Activated naive CD4-positive, alpha-beta T cell treated with anti-CD3 and anti-CD28 coated beads for 36 hours (primary cell): Measurements from ENCODE around the gene PSMB7. TPM values are rescaled to one million over a fixed set of nuclear protein-coding genes. Genes with fewer than 3 reads are reported as not detected.

Experiments
- CTCF ChIA-PET: fragments of 350-600 bp; sonication (Branson Sonifier 250); formaldehyde crosslinking; loops from one replicate; lab custom pipeline; 2021; ENCODE audit warnings: antibody characterized with exemption; lab: Charles Lee
- DNase-seq: peaks from one replicate; pipeline ENCODE4 v3.0.0-alpha.2; 2020
- H3K27ac Mint-ChIP-seq: one replicate; pipeline ENCODE4 v1.8.0; 2021; ENCODE audit warnings: mild to moderate bottlenecking, mixed read lengths
- H3K27me3 Mint-ChIP-seq: one replicate; pipeline ENCODE4 v1.8.0; 2021; ENCODE audit warnings: low read depth, mixed read lengths
- H3K36me3 Mint-ChIP-seq: one replicate; pipeline ENCODE4 v1.8.0; 2021; ENCODE audit warnings: low read depth, mixed read lengths
- H3K4me1 Mint-ChIP-seq: one replicate; pipeline ENCODE4 v1.8.0; 2021; ENCODE audit warnings: low read depth, mixed read lengths
- H3K4me3 Mint-ChIP-seq: one replicate; pipeline ENCODE4 v1.8.0; 2021; ENCODE audit warnings: mild to moderate bottlenecking, moderate library complexity, mixed read lengths
- H3K9me3 Mint-ChIP-seq: one replicate; pipeline ENCODE4 v1.8.0; 2021; ENCODE audit warnings: mixed read lengths
- intact Hi-C: fragments of 100-400 bp; cut with micrococcal nuclease; formaldehyde crosslinking; loops from one replicate; pipeline ENCODE4 v1.15.1; 2023
- total RNA-seq, 2 experiments: library from RNA; stranded (reverse); gene quantifications; one replicate each; pipeline ENCODE4 v1.2.3, GENCODE V29; 2021

Gene PSMB7
- total RNA-seq, 2 experiments from 2014 or later = 161 to 167 TPM

DNA sequence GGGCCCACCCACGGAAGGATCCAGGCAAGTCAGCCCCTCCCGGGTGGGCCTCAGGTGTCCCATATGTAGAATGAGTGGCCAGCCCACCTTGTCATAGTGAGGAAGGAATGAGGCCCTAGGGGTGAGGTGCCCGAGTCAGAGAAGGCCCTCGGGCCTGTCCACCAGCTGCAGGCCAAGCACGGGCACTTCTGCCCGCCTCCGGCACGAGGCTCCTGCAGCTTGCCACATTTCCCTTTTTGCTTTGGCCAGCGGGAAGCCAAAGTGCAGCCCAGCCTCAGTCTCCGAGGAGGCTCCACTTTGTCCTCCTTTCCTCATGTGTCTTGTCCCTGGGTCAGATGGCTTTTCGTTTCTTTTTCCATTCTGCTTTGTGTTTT, 72.9 kb downstream of the PSMB7 start:
- intact Hi-C loops = no loop called here
- Mint-ChIP-seq H3K36me3 (no peaks in the 10 kb centered on the region), H3K27me3 (no peaks in the 10 kb centered on the region), H3K27ac (no peak overlapping the region), H3K4me3 (no peak overlapping the region), H3K9me3 (peaks cover 10% of the 10 kb centered on the region), H3K4me1 (no peaks in the 10 kb centered on the region)
- DNase-seq = no peak
- CTCF ChIA-PET = interaction anchor here (0.6 kb wide), 1 partner anchor 208 kb away, joined by 9 read pairs; no protein-coding TSS in a partner anchor

DNA sequence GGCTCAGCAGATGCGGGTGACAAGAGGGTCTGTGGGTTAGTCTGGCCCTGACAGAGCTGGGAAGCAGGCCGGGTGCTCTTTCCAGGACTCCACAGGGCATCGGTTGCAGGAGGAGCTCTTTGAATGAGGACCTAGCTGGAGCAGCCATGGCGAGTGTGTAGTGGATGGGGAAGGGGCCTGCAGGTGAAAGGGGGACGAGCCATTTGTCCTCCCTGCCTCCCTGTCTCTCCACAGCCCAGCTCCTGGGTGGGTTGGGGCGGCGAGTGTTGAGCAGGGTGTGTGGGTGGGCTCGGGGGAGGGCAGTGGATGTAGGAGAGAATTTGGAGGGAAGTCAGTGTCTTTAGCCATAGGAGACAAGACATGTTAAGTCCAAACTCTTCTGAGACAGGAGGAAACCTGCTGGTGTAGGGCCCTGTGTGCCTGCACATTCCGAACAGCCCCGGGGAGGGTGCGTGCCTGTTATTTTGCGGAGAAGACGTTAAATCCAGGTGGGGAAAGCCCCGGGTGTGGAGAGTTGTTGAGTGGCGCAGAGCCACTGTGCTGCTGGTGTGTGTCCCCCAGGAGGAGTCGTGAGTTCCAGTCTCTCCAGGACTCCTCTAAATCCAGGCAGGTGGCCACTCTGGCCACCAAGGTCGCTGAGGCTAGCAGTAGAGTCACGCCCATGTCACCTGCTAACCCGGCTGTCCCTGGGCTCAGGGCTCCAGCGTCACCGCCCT, 73.6 kb downstream of the PSMB7 start:
- no peaks in the 10 kb centered on the region for H3K36me3 Mint-ChIP-seq
- no peak overlapping the region for H3K4me3 Mint-ChIP-seq
- DNase-seq = no peak
- H3K9me3 Mint-ChIP-seq = peaks cover 11% of the 10 kb centered on the region
- H3K4me1 Mint-ChIP-seq = no peaks in the 10 kb centered on the region
- no peaks in the 10 kb centered on the region for H3K27me3 Mint-ChIP-seq
- CTCF ChIA-PET = interaction anchor here (0.6 kb wide), 1 partner anchor 207 kb away, joined by 9 read pairs; no protein-coding TSS in a partner anchor
- intact Hi-C loops = no loop called here
- H3K27ac Mint-ChIP-seq = no peak overlapping the region

DNA sequence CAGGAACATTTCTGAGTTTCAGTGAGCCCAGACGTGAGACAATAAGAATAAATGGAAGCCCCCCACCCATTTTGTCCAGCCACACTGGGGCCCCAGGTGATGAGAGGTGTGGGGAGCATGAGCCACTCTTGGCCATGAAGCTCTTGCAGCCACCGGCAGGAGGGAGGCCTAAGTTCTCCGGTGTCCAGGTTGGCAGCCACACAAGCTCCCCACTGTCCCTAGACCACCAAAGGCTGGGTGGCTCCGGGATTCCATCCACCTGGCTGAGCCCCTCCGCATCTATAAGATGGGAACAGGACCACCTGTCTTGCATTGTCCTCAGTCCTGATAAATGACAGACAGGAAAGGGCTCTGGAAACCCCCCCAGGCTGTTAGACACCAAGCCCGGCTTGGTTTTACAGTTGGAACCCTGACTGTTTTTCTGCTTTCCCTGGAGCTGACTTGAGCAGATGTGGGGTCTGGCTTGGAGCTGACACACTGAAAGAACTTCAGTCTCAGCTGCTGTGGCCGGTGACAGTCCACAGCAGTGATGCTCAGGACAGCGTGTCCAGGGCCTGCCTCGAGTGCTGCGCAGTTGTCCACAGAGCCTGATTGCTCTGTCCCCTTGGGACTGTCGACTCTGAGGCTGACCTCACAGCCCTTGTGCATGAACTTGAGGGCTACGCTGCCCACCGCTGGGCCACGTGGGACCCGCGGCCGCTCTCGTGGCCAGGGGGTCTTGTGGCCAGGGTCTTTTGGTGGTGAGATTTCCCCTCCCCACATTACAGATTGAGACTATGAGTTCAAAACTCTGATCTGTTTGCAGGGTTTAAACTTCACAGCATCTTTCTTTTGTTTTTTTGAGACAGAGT, 74.8 kb downstream of the PSMB7 start:
- H3K9me3 Mint-ChIP-seq = peaks cover 11% of the 10 kb centered on the region
- DNase-seq = no peak
- H3K4me1 Mint-ChIP-seq = no peaks in the 10 kb centered on the region
- CTCF ChIA-PET = no interaction called here
- no peaks in the 10 kb centered on the region for H3K27me3 Mint-ChIP-seq
- no peak overlapping the region for H3K4me3 Mint-ChIP-seq
- no peaks in the 10 kb centered on the region for H3K36me3 Mint-ChIP-seq
- intact Hi-C loops = no loop called here
- no peak overlapping the region for H3K27ac Mint-ChIP-seq

DNA sequence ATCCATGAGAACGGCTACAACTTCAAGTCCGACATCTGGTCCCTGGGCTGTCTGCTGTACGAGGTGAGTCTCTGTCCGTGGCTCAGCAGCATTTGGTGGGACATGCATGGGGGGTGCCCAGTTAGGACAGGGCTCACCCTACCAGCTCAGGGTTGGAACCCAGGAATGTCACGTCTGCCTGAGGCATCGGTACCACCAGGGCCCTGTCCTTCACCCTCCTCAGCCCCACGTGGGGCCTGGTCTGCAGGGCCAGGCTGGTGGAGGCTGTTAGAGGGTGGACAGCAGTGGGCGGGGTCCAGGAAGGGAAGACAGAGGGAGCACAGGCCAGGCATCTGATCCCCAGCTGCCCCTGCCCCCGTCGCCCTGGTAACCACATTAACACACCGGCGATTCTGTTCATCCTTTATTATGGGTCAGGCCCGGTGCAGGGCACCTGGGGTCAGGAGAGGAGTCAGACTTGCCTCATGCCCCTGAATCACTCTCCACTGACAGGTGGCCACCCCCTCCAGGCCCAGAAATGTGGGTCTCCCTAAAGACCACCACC, 75.6 kb downstream of the PSMB7 start:
- intact Hi-C loops = no loop called here
- CTCF ChIA-PET = no interaction called here
- Mint-ChIP-seq H3K4me3 (no peak overlapping the region), H3K4me1 (no peaks in the 10 kb centered on the region), H3K36me3 (no peaks in the 10 kb centered on the region), H3K9me3 (peaks cover 11% of the 10 kb centered on the region), H3K27me3 (no peaks in the 10 kb centered on the region), H3K27ac (no peak overlapping the region)
- no peak for DNase-seq

DNA sequence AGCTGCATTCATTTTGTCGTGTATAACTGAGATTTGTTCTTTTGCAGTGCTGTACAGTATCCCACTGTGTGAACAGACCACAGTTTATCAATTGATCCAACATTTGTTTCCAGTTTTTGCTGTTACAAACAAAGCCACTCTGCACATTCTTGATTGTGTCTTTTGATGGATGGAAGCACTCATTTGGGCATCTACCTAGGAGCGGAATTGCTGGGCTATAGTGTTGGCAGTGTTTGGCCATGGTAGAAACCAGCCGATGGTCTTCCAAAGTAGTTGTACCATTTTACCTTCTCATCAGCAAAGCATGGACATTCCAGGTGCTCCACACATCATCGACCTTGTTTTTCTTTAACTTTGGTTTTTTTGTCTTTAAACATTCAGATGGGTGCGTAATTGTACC, 77.7 kb downstream of the PSMB7 start:
- intact Hi-C loops = no loop called here
- CTCF ChIA-PET = no interaction called here
- DNase-seq = no peak
- H3K4me3 Mint-ChIP-seq = no peak overlapping the region
- peaks cover 11% of the 10 kb centered on the region for H3K9me3 Mint-ChIP-seq
- H3K36me3 Mint-ChIP-seq = no peaks in the 10 kb centered on the region
- no peaks in the 10 kb centered on the region for H3K4me1 Mint-ChIP-seq
- H3K27me3 Mint-ChIP-seq = no peaks in the 10 kb centered on the region
- H3K27ac Mint-ChIP-seq = no peak overlapping the region

DNA sequence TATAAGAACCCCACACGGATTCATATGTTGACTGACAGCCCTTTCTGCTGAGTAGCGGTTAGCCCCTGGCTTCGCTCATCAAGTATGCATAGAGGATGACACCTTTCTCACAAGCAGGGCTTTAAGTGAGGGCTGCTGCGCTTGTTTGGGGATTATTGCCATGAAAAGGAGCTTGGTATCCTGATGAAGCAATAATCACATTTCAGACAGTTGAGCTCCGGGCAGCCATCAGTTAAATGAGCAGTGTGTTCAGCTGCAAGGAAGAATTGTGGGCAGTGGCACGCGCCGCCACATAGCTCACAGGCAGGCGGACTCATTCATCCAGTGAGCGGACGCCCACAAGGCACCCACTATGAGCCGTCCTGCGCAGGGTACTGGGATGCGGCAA, 79.9 kb downstream of the PSMB7 start:
- no peak overlapping the region for H3K27ac Mint-ChIP-seq
- no peak overlapping the region for H3K4me3 Mint-ChIP-seq
- H3K36me3 Mint-ChIP-seq = no peaks in the 10 kb centered on the region
- intact Hi-C loops = no loop called here
- CTCF ChIA-PET = interaction anchor here (0.7 kb wide), 1 partner anchor 221 kb away, joined by 3 read pairs; no protein-coding TSS in a partner anchor
- no peaks in the 10 kb centered on the region for H3K4me1 Mint-ChIP-seq
- H3K27me3 Mint-ChIP-seq = no peaks in the 10 kb centered on the region
- peaks cover 11% of the 10 kb centered on the region for H3K9me3 Mint-ChIP-seq
- DNase-seq = no peak

DNA sequence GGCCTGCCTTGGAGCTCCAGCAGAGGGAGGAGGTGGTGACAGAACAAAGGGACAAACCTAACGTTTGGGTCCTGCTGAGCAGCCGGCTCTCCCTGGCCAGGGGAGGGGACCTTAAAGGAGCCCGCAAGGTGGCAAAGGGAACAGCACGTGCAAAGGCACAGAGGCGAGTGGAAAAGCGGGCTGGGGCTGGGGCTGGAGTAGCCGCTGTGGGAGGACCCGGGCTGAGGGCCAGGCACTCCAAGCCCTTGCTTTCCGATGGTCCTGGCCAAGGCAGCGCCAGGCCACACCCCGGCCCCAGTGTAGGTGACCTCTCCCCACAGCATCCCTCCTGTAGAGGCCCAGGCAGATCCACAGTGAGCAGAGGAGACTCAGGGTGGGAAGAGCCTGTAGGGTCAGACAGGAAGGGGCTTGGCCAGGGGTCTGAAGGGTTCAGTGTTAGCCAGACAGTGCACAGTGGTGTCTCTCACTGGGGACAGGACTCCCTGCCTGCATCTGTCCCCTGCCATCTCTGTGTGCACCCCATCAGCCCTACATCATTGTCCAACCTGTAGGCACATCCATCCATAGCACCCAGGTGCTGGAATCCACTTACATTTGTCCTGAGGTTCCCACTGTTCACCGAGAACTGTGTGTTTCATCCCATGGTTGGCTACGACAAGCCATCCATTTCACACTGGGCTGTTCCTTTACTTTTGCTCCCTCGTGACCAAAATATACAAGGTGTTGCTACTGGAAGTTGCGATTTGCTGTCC, 80.5 kb downstream of the PSMB7 start:
- CTCF ChIA-PET = no interaction called here
- Mint-ChIP-seq H3K9me3 (peaks cover 11% of the 10 kb centered on the region), H3K4me1 (no peaks in the 10 kb centered on the region), H3K27ac (no peak overlapping the region), H3K36me3 (no peaks in the 10 kb centered on the region), H3K27me3 (no peaks in the 10 kb centered on the region), H3K4me3 (no peak overlapping the region)
- intact Hi-C loops = no loop called here
- DNase-seq = no peak

DNA sequence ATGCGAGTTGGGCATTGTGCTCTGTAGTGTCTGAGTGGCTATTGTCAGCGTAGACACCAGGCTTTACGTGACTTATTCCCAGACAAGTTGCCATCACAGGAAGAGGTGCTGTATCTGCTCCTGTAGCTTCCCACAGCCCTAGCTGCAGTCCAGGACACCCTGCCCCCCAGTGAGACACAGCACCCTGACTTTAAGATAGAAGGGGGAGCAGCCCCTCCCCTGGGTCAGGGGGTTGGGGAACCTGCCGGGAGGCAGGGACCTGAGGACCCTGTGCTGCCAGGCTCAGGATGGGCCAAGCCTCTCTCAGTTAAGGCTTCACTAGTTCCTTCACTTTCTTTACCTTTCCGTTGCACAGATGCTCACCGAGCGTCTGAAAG, 82.1 kb downstream of the PSMB7 start:
- H3K4me1 Mint-ChIP-seq = no peaks in the 10 kb centered on the region
- intact Hi-C loops = no loop called here
- H3K27ac Mint-ChIP-seq = no peak overlapping the region
- H3K4me3 Mint-ChIP-seq = no peak overlapping the region
- H3K9me3 Mint-ChIP-seq = peaks cover 6% of the 10 kb centered on the region
- CTCF ChIA-PET = no interaction called here
- H3K36me3 Mint-ChIP-seq = no peaks in the 10 kb centered on the region
- no peak for DNase-seq
- no peaks in the 10 kb centered on the region for H3K27me3 Mint-ChIP-seq

DNA sequence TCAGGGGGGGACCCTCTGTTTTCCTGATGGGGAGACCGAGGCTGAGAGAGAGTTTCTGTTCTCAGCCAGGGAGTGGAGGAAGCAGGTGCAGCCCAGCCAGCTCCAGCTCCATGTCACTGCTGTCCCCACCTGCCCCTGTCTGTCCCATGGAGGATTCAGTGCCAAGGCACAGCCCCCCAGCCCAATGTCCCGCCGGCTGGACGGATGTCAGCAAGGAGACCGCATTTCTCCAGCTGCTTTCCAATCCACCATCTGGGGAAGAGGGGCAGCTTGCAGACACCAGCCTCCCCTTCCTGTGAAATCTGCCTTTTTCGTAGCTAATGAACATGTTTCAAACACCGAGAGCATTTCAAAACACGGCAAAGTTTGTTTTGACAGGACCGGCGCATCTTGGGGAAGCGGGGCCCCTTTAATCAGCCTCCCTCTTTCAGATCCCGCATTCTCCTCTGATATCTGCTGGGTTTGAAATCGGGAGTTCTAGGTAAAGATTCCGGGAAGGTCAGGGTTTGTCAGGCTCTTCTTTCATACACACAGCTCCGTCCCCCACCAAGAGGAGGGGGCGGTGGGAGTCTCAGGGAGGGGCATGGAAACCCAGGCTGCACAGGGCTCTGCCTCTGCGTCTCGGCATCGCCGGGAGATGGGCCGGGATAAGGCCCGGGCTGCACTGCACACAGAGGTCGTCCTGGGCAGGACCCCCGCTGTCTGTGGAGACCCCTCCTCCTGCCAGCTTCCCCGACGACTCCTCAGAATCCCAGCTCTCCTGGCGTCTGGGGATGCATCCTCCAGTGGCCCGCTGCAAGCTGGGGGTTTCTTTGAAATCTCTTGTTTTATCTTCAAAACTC, 82.7 kb downstream of the PSMB7 start:
- Mint-ChIP-seq H3K9me3 (peaks cover 3% of the 10 kb centered on the region), H3K27ac (no peak overlapping the region), H3K4me1 (no peaks in the 10 kb centered on the region), H3K4me3 (no peak overlapping the region), H3K27me3 (no peaks in the 10 kb centered on the region), H3K36me3 (no peaks in the 10 kb centered on the region)
- CTCF ChIA-PET = no interaction called here
- intact Hi-C loops = no loop called here
- no peak for DNase-seq

DNA sequence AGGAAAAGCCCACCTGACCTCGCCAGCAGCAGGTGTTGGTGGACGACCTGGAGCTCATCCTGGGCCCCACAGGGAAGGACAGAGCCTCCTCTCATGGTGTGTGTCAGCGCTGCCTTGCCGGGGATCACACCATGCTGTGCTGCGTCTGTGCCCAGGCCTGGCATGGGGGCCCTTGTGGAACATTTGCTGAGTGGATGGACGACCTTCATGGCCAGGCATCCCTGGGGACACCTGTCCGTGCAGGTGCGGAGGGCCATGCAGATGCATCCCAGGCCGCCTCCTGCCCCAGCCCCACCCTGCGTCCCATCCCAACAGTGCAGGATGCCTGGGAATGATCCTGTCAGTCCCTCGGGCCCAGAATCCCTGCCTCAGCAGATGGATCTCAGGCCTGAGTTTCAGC, 83.7 kb downstream of the PSMB7 start:
- Mint-ChIP-seq H3K27me3 (no peaks in the 10 kb centered on the region), H3K9me3 (no peaks in the 10 kb centered on the region), H3K36me3 (no peaks in the 10 kb centered on the region), H3K4me1 (no peaks in the 10 kb centered on the region), H3K27ac (no peak overlapping the region), H3K4me3 (no peak overlapping the region)
- intact Hi-C loops = no loop called here
- CTCF ChIA-PET = no interaction called here
- DNase-seq = no peak

DNA sequence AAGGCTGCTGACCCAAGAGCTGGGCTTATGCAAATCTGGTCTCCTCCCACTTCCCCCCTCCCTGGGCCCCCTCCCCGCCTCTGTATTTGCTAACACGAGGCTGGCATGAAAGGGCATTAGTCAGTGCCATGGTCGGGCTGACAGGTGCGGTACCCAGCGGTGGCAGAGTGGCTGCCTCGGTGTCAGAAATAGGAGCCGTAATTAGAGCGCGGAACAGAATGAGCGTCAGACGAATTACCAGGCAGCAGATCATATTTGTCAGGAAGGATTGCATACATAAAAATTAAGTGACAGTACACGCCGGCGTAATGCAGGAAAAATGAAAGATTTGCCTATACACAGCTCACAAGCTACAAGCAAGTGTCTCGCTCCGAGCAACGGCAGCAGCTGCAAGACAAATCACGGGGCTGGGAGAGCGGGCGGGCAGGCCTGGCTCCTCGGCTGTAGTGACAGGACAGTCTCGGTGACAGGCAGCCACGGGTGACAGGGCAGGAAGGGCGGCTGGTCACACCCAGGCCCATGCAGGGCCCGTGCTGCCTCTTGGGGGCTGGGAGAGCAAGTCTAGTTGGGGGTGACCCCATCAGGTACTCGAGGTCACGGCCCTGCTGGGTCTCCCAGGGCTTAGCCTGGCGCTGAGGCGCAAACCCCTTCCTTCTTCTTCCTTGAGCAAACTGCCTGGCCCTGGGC, 85.1 kb downstream of the PSMB7 start:
- CTCF ChIA-PET = interaction anchor here (0.6 kb wide), 1 partner anchor 101 kb away, joined by 3 read pairs; no protein-coding TSS in a partner anchor
- Mint-ChIP-seq H3K27me3 (no peaks in the 10 kb centered on the region), H3K4me1 (no peaks in the 10 kb centered on the region), H3K9me3 (no peaks in the 10 kb centered on the region), H3K36me3 (no peaks in the 10 kb centered on the region), H3K4me3 (no peak overlapping the region), H3K27ac (no peak overlapping the region)
- DNase-seq = no peak
- intact Hi-C loops = no loop called here
